Stimulated activated naive CD8-positive, alpha-beta T cell treated with anti-CD3 and anti-CD28 coated beads, Interleukin-15, amount 100 ng/mL, for 72 hours (primary cell): Measurements from ENCODE around the gene RGS7.
"Not testable (repeated sequence)": the region's sequence is repeated elsewhere in the genome, so short reads cannot be mapped to it uniquely, and the experiment has no call there.

Experiments
- ATAC-seq: fragments of 150-1000 bp; cut with Tn5 transposase; 2 replicates; pipeline ENCODE4 v1.10.0; 2021; ENCODE audit warnings: mild to moderate bottlenecking, moderate library complexity
- DNase-seq, 2 donors: peaks; one replicate each; pipeline ENCODE4 v3.0.0; 2021 to 2022
- H3K27ac Mint-ChIP-seq, 2 donors: one replicate each; pipeline ENCODE4 v1.8.0; 2022; ENCODE audit warnings: mild to moderate bottlenecking in 2 of 2, mixed read lengths in 2 of 2, moderate library complexity in 2 of 2
- H3K27me3 Mint-ChIP-seq: one replicate; pipeline ENCODE4 v1.8.0; 2022; ENCODE audit warnings: mixed read lengths
- H3K4me1 Mint-ChIP-seq: one replicate; pipeline ENCODE4 v1.8.0; 2022; ENCODE audit warnings: mild to moderate bottlenecking, mixed read lengths
- H3K4me3 Mint-ChIP-seq, 2 donors: one replicate each; pipeline ENCODE4 v1.8.0; 2022; ENCODE audit warnings: mild to moderate bottlenecking in 2 of 2, mixed read lengths in 2 of 2, moderate library complexity in 1 of 2
- H3K9me3 Mint-ChIP-seq, 2 donors: one replicate each; pipeline ENCODE4 v1.8.0; 2022; ENCODE audit warnings: mixed read lengths in 2 of 2

RGS7 gene

DNA sequence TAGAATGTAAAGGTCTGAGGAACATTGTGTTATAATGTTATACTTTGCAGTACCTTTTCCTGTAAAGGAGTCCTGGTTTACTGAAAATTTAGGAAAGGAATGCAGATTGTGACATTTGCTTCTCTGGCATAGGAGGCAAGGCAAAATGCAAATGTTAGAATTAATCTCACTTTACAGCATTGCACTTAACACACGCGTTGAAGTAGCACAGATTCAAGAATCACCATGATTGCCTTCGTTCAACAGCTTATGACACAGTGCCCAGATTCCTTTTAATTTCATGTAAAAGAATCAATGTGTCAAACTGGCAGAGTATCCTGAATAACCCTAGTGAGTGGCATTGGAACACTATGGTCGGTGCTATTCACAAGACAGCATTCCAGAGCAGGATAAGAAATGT, 47.4 kb downstream of the RGS7 start:
- DNase-seq (no peak), ATAC-seq (no peak)
- no peaks in the 10 kb centered on the region for H3K27me3 Mint-ChIP-seq
- H3K4me3 Mint-ChIP-seq = no peak overlapping the region
- peaks cover 7 to 9% of the 10 kb centered on the region in 2 donors for H3K9me3 Mint-ChIP-seq
- H3K27ac Mint-ChIP-seq = no peak overlapping the region
- no peaks in the 10 kb centered on the region for H3K4me1 Mint-ChIP-seq

DNA sequence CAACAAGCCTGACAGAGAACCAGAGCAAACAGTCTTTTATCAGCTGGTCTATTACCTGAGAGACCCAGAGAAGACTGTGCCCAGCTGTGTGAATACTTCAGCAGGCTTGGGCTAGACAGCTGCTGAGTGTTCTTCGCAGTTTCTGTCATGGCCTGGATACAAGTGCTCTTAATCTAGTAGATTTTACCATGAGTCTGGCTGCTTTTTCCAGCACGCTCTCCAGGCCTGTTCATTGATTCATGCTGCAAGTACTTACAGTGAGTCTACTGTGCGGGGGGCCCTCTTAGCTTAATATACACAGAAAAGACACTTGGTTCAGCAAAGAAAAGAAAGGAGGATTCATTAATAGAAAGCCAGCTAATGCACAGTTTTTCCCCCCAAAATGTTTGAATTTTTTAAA, 48.5 kb downstream of the RGS7 start:
- H3K9me3 Mint-ChIP-seq = peaks cover 9 to 11% of the 10 kb centered on the region in 2 donors

DNA sequence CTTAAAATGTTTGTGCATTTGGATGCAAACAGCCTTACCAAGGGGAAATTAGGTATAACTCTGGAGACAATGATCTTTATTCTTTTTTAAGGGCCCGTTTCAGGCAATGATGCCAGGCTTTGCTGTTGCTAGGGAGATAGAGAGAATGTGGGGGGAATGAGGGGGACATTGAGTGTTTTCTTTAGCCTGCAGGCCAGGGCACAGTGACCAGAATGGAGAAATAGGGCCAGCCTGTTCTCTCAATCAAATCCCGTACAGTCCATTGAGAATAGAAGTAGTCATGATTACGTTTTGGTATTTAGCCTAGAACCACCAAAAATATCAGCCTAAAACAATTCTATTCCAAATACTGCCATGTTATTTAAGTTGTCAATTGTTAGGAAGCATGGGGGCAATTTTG, 49.0 kb downstream of the RGS7 start:
- Mint-ChIP-seq H3K4me1 (no peaks in the 10 kb centered on the region), H3K9me3 (peaks cover 14 to 15% of the 10 kb centered on the region in 2 donors), H3K4me3 (no peak overlapping the region), H3K27me3 (no peaks in the 10 kb centered on the region), H3K27ac (no peak overlapping the region)
- ATAC-seq (no peak), DNase-seq (no peak)

More for the DNA sequence above, 48.5 kb downstream of the RGS7 start:
- no peaks in the 10 kb centered on the region for H3K4me1 Mint-ChIP-seq
- DNase-seq (no peak), ATAC-seq (no peak)
- no peak overlapping the region for H3K4me3 Mint-ChIP-seq
- no peaks in the 10 kb centered on the region for H3K27me3 Mint-ChIP-seq
- no peak overlapping the region for H3K27ac Mint-ChIP-seq

- H3K4me3 Mint-ChIP-seq = no peak overlapping the region
- no peak for ATAC-seq
- H3K27me3 Mint-ChIP-seq = no peaks in the 10 kb centered on the region
- H3K9me3 Mint-ChIP-seq = peaks cover 17 to 20% of the 10 kb centered on the region in 2 donors
- no peaks in the 10 kb centered on the region for H3K4me1 Mint-ChIP-seq
- no peak overlapping the region for H3K27ac Mint-ChIP-seq
- DNase-seq = no peak
Observed at GRCh38 chr1:241306125-241306790, 50.7 kb downstream of the RGS7 start.

DNA sequence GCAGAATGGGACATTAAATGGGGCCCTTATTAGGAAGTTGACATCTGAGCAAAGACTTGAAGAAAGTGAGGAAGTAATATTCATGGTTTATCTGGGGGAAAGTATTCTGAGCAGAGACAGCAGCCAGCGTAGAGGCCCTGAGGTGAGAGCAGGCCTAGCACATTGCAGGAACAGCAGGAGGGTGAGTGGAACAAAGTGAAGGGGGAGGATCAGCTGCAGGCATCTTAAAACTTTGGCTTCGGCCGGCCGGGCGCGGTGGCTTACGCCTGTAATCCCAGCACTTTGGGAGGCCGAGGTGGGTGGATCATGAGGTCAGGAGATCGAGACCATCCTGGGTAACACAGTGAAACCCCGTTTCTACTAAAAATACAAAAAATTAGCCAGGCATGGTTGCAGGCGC, 55.0 kb downstream of the RGS7 start:
- not testable (repeated sequence) for H3K27me3 Mint-ChIP-seq, H3K4me1 Mint-ChIP-seq, DNase-seq, H3K4me3 Mint-ChIP-seq, ATAC-seq, H3K27ac Mint-ChIP-seq
- H3K9me3 Mint-ChIP-seq = peaks cover 15 to 17% of the 10 kb centered on the region in 2 donors

DNA sequence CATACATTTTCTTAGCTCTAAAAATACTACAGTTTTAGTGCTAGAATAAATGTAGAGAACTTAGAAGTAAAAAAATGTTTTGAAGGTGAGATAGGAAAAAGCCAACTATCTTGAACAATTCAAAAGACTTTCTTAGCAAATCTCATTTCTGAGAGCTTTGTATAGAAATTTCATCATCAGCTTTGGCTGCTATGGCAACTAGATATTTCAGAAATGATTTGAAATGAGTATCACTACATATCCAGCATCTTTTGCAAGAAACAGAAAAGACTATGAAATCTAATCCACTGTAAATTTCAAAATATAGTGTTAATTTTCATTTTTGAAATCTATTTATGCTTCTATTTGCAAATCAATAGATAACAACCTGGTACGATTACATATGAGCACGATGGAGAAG, 57.7 kb downstream of the RGS7 start:
- ATAC-seq (no peak), DNase-seq (no peak)
- no peak overlapping the region for H3K27ac Mint-ChIP-seq
- H3K4me3 Mint-ChIP-seq = no peak overlapping the region
- no peaks in the 10 kb centered on the region for H3K27me3 Mint-ChIP-seq
- H3K4me1 Mint-ChIP-seq = no peaks in the 10 kb centered on the region
- H3K9me3 Mint-ChIP-seq = peaks cover 18 to 27% of the 10 kb centered on the region in 2 donors

- Mint-ChIP-seq H3K4me3 (no peak overlapping the region), H3K4me1 (no peaks in the 10 kb centered on the region), H3K27me3 (no peaks in the 10 kb centered on the region)
Observed at GRCh38 chr1:241292973-241293372, 64.0 kb downstream of the RGS7 start.

DNA sequence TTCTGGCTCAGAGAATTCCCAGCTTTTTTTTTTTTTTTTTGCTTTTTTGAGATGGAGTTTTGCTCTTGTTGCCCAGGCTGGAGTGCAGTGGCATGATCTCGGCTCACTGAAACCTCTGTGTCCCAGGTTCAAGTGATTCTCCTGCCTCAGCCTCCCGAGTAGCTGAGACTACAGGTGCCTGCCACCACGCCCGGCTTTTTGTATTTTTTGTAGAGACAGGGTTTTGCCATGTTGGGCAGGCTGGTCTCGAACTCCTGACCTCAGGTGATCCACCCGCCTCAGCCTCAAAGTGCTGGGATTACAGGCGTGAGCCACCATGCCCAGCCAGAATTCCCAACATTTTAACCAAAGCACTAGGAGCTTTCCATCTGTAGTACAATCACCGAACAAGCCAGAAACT, 65.5 kb downstream of the RGS7 start:
- not testable (repeated sequence) for DNase-seq, H3K4me1 Mint-ChIP-seq, H3K27me3 Mint-ChIP-seq, ATAC-seq, H3K4me3 Mint-ChIP-seq, H3K27ac Mint-ChIP-seq
- peaks cover 20% of the 10 kb centered on the region in 2 donors for H3K9me3 Mint-ChIP-seq

More at GRCh38 chr1:241292973-241293372, 64.0 kb downstream of the RGS7 start:
- DNase-seq (no peak), ATAC-seq (no peak)
- Mint-ChIP-seq H3K9me3 (peaks cover 13 to 17% of the 10 kb centered on the region in 2 donors), H3K27ac (no peak overlapping the region)

DNA sequence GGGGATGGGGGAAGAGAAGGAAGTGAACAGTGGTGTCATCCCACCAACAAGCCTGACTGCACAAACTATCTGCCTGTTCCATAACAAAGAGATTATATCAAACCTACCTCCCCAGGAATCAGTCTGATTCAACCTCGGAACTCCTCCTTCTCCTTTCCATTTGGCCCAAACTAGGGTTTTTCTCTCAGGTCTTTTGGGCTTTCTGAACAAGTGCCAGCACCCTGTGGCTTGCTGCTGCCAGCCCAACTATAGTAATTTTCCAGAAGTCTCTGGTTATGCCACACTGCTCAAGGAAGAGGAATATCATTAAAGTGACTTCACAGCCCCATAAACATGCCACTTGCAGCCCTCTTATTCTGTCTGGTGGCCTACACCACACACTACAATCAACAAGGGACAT, 70.5 kb downstream of the RGS7 start:
- no peak for DNase-seq
- Mint-ChIP-seq H3K27me3 (no peaks in the 10 kb centered on the region), H3K9me3 (peaks cover 39 to 49% of the 10 kb centered on the region in 2 donors), H3K27ac (no peak overlapping the region), H3K4me1 (no peaks in the 10 kb centered on the region), H3K4me3 (no peak overlapping the region)
- ATAC-seq = no peak

GRCh38 chr1:241276391-241276790, 80.6 kb downstream of the RGS7 start:
- H3K4me3 Mint-ChIP-seq = no peak overlapping the region
- no peak overlapping the region for H3K27ac Mint-ChIP-seq
- no peak for ATAC-seq
- no peaks in the 10 kb centered on the region for H3K27me3 Mint-ChIP-seq
- no peak for DNase-seq
- peaks cover 25 to 30% of the 10 kb centered on the region in 2 donors for H3K9me3 Mint-ChIP-seq
- no peaks in the 10 kb centered on the region for H3K4me1 Mint-ChIP-seq

DNA sequence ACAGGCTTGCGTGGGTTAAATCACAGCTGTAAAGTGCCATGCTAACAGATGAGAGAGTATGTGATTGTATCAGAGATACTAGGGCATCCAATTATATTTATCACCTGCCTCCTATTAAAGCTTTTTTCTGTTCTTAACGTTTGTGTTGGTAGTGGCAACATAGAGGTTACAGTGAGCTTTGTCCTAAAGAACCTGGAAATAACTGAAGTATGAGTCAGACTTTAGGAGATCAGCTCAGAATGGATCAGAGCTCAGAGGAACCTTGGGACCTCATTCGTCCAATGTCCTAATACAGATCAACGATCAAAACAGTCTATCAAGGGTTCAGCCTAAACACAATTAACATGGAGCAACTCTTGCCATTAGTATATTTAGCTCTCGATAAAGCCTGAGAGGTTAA, 81.0 kb downstream of the RGS7 start:
- no peak for DNase-seq
- no peak overlapping the region for H3K27ac Mint-ChIP-seq
- no peaks in the 10 kb centered on the region for H3K4me1 Mint-ChIP-seq
- ATAC-seq = no peak
- no peak overlapping the region for H3K4me3 Mint-ChIP-seq
- peaks cover 25 to 30% of the 10 kb centered on the region in 2 donors for H3K9me3 Mint-ChIP-seq
- no peaks in the 10 kb centered on the region for H3K27me3 Mint-ChIP-seq

DNA sequence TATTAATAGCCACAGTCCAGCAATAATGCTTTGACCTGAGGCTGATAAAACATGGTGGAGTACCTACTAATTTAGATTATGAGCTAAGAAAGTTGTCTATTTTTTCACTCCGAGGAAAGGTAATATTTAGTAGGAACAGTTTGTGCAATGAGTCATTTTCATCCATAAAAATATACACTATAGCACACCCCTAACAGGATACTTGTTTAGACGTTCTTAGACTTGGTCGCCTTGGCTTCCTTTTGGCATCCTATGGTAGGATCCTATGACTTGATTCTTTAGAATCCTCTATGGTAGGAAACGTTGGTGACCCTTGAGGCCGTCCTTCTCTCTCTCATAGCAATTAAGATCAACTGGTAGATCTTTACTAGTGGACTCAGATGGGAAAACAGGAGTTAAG, 81.8 kb downstream of the RGS7 start:
- no peak for DNase-seq
- H3K27me3 Mint-ChIP-seq = no peaks in the 10 kb centered on the region
- ATAC-seq = no peak
- H3K9me3 Mint-ChIP-seq = peaks cover 25 to 31% of the 10 kb centered on the region in 2 donors
- no peak overlapping the region for H3K27ac Mint-ChIP-seq
- H3K4me1 Mint-ChIP-seq = no peaks in the 10 kb centered on the region
- H3K4me3 Mint-ChIP-seq = no peak overlapping the region

GRCh38 chr1:241274693-241275092, 82.3 kb downstream of the RGS7 start:
- peaks cover 25 to 36% of the 10 kb centered on the region in 2 donors for H3K9me3 Mint-ChIP-seq
- no peak overlapping the region for H3K27ac Mint-ChIP-seq
- ATAC-seq (no peak), DNase-seq (no peak)
- no peaks in the 10 kb centered on the region for H3K27me3 Mint-ChIP-seq
- H3K4me3 Mint-ChIP-seq = no peak overlapping the region
- H3K4me1 Mint-ChIP-seq = no peaks in the 10 kb centered on the region

GRCh38 chr1:241272828-241273227, 84.2 kb downstream of the RGS7 start:
- H3K9me3 Mint-ChIP-seq = peaks cover 20 to 27% of the 10 kb centered on the region in 2 donors
- ATAC-seq (no peak), DNase-seq (no peak)
- no peaks in the 10 kb centered on the region for H3K27me3 Mint-ChIP-seq
- no peaks in the 10 kb centered on the region for H3K4me1 Mint-ChIP-seq
- no peak overlapping the region for H3K4me3 Mint-ChIP-seq
- H3K27ac Mint-ChIP-seq = peak overlapping the region in 1 of 2 donors; percentile 55

- no peak overlapping the region for H3K27ac Mint-ChIP-seq
- peaks cover 19 to 27% of the 10 kb centered on the region in 2 donors for H3K9me3 Mint-ChIP-seq
- no peak for DNase-seq
- no peaks in the 10 kb centered on the region for H3K4me1 Mint-ChIP-seq
- H3K4me3 Mint-ChIP-seq = no peak overlapping the region
- no peaks in the 10 kb centered on the region for H3K27me3 Mint-ChIP-seq
- no peak for ATAC-seq
Observed at GRCh38 chr1:241271427-241271826, 85.6 kb downstream of the RGS7 start.

- DNase-seq = no peak
- H3K9me3 Mint-ChIP-seq = peaks cover 19 to 33% of the 10 kb centered on the region in 2 donors
Observed at GRCh38 chr1:241270016-241270415, 87.0 kb downstream of the RGS7 start.

GRCh38 chr1:241269116-241269515, 87.9 kb downstream of the RGS7 start:
- Mint-ChIP-seq H3K4me3 (no peak overlapping the region), H3K4me1 (no peaks in the 10 kb centered on the region), H3K9me3 (peaks cover 19 to 35% of the 10 kb centered on the region in 2 donors), H3K27ac (no peak overlapping the region), H3K27me3 (no peaks in the 10 kb centered on the region)
- DNase-seq (no peak), ATAC-seq (no peak)

More at GRCh38 chr1:241270016-241270415, 87.0 kb downstream of the RGS7 start:
- H3K27me3 Mint-ChIP-seq = no peaks in the 10 kb centered on the region
- no peak for ATAC-seq
- H3K27ac Mint-ChIP-seq = no peak overlapping the region
- no peaks in the 10 kb centered on the region for H3K4me1 Mint-ChIP-seq
- no peak overlapping the region for H3K4me3 Mint-ChIP-seq
